A673 (cell line): ENCODE data around the gene USP32.

ENCODE experiments used
- CTCF ChIP-seq: fragments of 300-800, 200-600 bp; sonication (generic); conservative IDR thresholded peaks from 2 replicates; pipeline ENCODE4 v1.5.1; 2017; ENCODE audit warnings: low read depth, mild to moderate bottlenecking, antibody characterized with exemption, low read length, moderate library complexity, mixed read lengths
- EZH2 ChIP-seq: fragments of 200-600 bp; sonication (generic); IDR thresholded peaks from 2 replicates; pipeline ENCODE4 v1.6.1; 2017; ENCODE audit warnings: borderline replicate concordance, low read depth, mild to moderate bottlenecking, mixed read lengths, antibody characterized with exemption, low read length; ENCODE audit not compliant: poor library complexity, severe bottlenecking

GRCh38 chr17:60391471-60392041 is 377 bp downstream of the USP32 start:
- no peak for TF ChIP-seq EZH2
- no peak for TF ChIP-seq CTCF
